ENCODE measurements around the gene MGAT5.

- TF ChIP-seq POLR2AphosphoS5 (IDR thresholded peaks at IDR 0.05) (no peak), CTCF (IDR thresholded peaks at IDR 0.05) (no peak), EP300 (IDR thresholded peaks at IDR 0.05) (no peak)
These were observed 118.3 kb downstream of the MGAT5 start for GRCh38 chr2:134372141-134372540.
